ENCODE results near the gene ETV6.

ETV6 gene

GRCh38 chr12:11697670-11698387 is 48.4 kb downstream of the ETV6 start:
- no peak for DNase-seq

- DNase-seq, result no peak
Observed at GRCh38 chr12:11698729-11699128, 49.3 kb downstream of the ETV6 start.

GRCh38 chr12:11701433-11701832 is 52.0 kb downstream of the ETV6 start:
- DNase-seq, result no peak

- no peak for DNase-seq
Observed at GRCh38 chr12:11702959-11703358, 53.5 kb downstream of the ETV6 start.

GRCh38 chr12:11703378-11703777 is 53.9 kb downstream of the ETV6 start:
- no peak for DNase-seq

GRCh38 chr12:11704089-11704488 is 54.6 kb downstream of the ETV6 start:
- no peak for DNase-seq

GRCh38 chr12:11705010-11705409 is 55.5 kb downstream of the ETV6 start:
- DNase-seq, result no peak

GRCh38 chr12:11706509-11707379 is 57.3 kb downstream of the ETV6 start:
- no peak for DNase-seq

- no peak for DNase-seq
Observed at GRCh38 chr12:11707535-11707934, 58.1 kb downstream of the ETV6 start.

- DNase-seq, result no peak
Observed at GRCh38 chr12:11709513-11709912, 60.0 kb downstream of the ETV6 start.

GRCh38 chr12:11710431-11710830 is 61.0 kb downstream of the ETV6 start:
- no peak for DNase-seq

GRCh38 chr12:11710906-11711305 is 61.4 kb downstream of the ETV6 start:
- no peak for DNase-seq

- no peak for DNase-seq
Observed at GRCh38 chr12:11711651-11712327, 62.3 kb downstream of the ETV6 start.

- DNase-seq, result no peak
Observed at GRCh38 chr12:11712491-11712890, 63.0 kb downstream of the ETV6 start.

- no peak for DNase-seq
Observed at GRCh38 chr12:11713202-11713601, 63.7 kb downstream of the ETV6 start.

- DNase-seq, result no peak
Observed at GRCh38 chr12:11714626-11715025, 65.2 kb downstream of the ETV6 start.

GRCh38 chr12:11715621-11716020 is 66.1 kb downstream of the ETV6 start:
- DNase-seq, result no peak

- no peak for DNase-seq
Observed at GRCh38 chr12:11716794-11717518, 67.5 kb downstream of the ETV6 start.

- DNase-seq, result no peak
Observed at GRCh38 chr12:11717519-11717961, 68.1 kb downstream of the ETV6 start.

- DNase-seq, result no peak
Observed at GRCh38 chr12:11718105-11718504, 68.6 kb downstream of the ETV6 start.

GRCh38 chr12:11718768-11719253 is 69.3 kb downstream of the ETV6 start:
- DNase-seq, result no peak

- no peak for DNase-seq
Observed at GRCh38 chr12:11719678-11720099, 70.2 kb downstream of the ETV6 start.

- no peak for DNase-seq
Observed at GRCh38 chr12:11722071-11722470, 72.6 kb downstream of the ETV6 start.
